Activated T-helper 17 cell treated with anti-CD3 and anti-CD28 coated beads, Interleukin-2, amount 50 U/mL, for 72 hours (primary cell): ENCODE results near the gene AGFG2. TPM values are rescaled to one million over a fixed set of nuclear protein-coding genes. Genes with fewer than 3 reads are reported as not detected.
A peak's percentile ranks its signal among the peaks of the same experiment; 100 is the strongest.

Experiments
- ATAC-seq: fragments of 150-1000 bp; cut with Tn5 transposase; replicated peaks from 2 replicates; pipeline ENCODE4 v1.10.0; 2021; ENCODE audit warnings: mild to moderate bottlenecking, moderate library complexity
- H3K27ac Mint-ChIP-seq: one replicate; pipeline ENCODE4 v1.8.0; 2022; ENCODE audit warnings: mixed read lengths
- H3K27me3 Mint-ChIP-seq: one replicate; pipeline ENCODE4 v1.8.0; 2022; ENCODE audit warnings: mixed read lengths
- H3K36me3 Mint-ChIP-seq: one replicate; pipeline ENCODE4 v1.8.0; 2022; ENCODE audit warnings: low read depth, mild to moderate bottlenecking, mixed read lengths
- H3K4me1 Mint-ChIP-seq: one replicate; pipeline ENCODE4 v1.8.0; 2022; ENCODE audit warnings: mixed read lengths
- H3K4me3 Mint-ChIP-seq: one replicate; pipeline ENCODE4 v1.8.0; 2022; ENCODE audit warnings: mild to moderate bottlenecking, mixed read lengths
- H3K9me3 Mint-ChIP-seq: one replicate; pipeline ENCODE4 v1.8.0; 2022; ENCODE audit warnings: mixed read lengths
- total RNA-seq, 2 donors: library from RNA; stranded (reverse); gene quantifications; one replicate each; pipeline ENCODE4 v1.2.3, GENCODE V29; 2022

The AGFG2 gene
- total RNA-seq, 2 donors from 2014 or later, result 48.3 to 50.7 TPM

DNA sequence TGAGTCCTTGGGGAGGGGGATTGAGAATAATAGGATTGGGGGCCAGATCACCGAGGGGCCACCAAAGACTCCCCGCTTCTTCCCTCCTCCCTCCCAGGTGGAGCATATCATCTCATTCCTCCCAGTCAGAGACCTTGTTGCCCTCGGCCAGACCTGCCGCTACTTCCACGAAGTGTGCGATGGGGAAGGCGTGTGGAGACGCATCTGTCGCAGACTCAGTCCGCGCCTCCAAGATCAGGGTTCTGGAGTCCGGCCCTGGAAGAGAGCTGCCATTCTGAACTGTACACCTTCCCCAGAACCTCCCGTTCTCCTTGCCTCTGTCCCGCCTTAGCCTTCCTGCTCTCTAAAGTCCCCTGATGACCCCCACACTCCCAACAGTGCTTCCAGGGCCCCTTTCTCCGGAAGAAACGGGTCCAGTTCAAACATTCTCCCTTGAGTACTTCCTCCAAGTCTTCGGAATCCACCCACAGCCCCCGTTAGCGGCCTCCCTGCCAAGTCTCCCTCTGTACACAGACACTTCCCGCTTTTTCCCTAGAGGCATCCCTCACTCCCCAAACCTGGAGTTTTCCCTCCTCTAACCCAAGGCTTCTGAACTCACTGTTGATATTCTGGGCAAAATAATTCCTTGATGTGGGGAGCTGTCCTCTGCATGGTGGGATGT, 51.2 kb downstream of the AGFG2 start:
- Mint-ChIP-seq H3K9me3 (no peaks in the 10 kb centered on the region), H3K27ac (no peak overlapping the region), H3K4me1 (peaks cover 3% of the 10 kb centered on the region), H3K4me3 (no peak overlapping the region), H3K27me3 (no peaks in the 10 kb centered on the region), H3K36me3 (peaks cover 8% of the 10 kb centered on the region)
- no peak for ATAC-seq

DNA sequence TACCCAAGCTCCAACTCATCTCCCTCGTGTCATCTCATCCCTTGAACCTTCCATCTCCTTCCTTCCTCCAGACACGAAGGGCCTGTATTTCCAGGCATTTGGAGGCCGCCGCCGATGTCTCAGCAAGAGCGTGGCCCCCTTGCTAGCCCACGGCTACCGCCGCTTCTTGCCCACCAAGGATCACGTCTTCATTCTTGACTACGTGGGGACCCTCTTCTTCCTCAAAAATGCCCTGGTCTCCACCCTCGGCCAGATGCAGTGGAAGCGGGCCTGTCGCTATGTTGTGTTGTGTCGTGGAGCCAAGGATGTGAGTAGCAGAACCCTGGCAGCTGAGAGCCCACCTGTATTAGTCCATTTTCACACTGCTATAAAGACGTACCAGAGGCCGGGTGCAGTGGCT, 52.6 kb downstream of the AGFG2 start:
- H3K27me3 Mint-ChIP-seq, result no peaks in the 10 kb centered on the region
- H3K4me1 Mint-ChIP-seq, result no peaks in the 10 kb centered on the region

DNA sequence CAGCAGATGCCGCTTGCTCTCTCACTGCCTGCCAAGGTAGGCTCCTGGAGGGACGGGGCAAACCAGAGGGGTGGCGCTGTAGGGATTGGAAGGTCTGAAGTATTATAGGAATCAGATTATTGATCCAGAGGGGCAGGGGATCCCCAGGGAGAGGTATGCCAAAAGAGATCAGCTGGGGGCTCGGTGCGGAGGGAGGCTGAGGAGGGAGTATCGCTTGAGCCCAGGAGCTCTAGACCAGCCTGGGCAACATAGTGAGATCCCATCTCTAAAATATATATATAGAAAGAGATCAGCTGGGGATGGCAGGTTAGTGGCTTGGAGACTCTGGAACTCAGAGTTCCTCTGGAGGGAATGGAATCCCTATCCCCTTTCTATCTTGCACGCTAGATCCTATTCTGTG, 56.2 kb downstream of the AGFG2 start:
- Mint-ChIP-seq H3K27ac (no peak overlapping the region), H3K9me3 (no peaks in the 10 kb centered on the region), H3K4me1 (no peaks in the 10 kb centered on the region), H3K27me3 (no peaks in the 10 kb centered on the region), H3K4me3 (no peak overlapping the region), H3K36me3 (no peaks in the 10 kb centered on the region)
- ATAC-seq, result no peak

More for the DNA sequence above, 52.6 kb downstream of the AGFG2 start:
- Mint-ChIP-seq H3K9me3 (no peaks in the 10 kb centered on the region), H3K27ac (no peak overlapping the region), H3K4me3 (no peak overlapping the region), H3K36me3 (no peaks in the 10 kb centered on the region)
- no peak for ATAC-seq

DNA sequence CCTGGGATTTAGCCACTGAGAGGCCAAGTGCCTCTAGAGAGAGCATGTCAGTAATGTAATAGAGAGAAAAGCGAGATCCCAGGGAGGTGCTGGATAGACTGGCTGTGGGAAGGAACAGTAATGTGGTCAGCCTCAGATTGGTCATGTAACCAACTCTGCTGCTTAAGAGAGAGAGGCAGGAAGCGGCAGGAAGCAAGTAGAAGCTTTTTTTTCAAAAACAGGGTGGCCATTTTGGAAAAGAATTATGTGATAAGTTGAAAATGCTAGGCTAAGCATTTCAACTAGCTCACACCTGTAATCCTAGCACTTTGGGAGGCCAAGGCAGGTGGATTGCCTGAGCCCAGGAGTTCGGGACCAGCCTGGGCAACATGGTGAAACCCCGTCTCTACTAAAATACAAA, 59.4 kb downstream of the AGFG2 start:
- Mint-ChIP-seq H3K27ac (no peak overlapping the region), H3K9me3 (no peaks in the 10 kb centered on the region), H3K27me3 (no peaks in the 10 kb centered on the region), H3K36me3 (no peaks in the 10 kb centered on the region), H3K4me1 (no peaks in the 10 kb centered on the region), H3K4me3 (no peak overlapping the region)
- ATAC-seq, result no peak

DNA sequence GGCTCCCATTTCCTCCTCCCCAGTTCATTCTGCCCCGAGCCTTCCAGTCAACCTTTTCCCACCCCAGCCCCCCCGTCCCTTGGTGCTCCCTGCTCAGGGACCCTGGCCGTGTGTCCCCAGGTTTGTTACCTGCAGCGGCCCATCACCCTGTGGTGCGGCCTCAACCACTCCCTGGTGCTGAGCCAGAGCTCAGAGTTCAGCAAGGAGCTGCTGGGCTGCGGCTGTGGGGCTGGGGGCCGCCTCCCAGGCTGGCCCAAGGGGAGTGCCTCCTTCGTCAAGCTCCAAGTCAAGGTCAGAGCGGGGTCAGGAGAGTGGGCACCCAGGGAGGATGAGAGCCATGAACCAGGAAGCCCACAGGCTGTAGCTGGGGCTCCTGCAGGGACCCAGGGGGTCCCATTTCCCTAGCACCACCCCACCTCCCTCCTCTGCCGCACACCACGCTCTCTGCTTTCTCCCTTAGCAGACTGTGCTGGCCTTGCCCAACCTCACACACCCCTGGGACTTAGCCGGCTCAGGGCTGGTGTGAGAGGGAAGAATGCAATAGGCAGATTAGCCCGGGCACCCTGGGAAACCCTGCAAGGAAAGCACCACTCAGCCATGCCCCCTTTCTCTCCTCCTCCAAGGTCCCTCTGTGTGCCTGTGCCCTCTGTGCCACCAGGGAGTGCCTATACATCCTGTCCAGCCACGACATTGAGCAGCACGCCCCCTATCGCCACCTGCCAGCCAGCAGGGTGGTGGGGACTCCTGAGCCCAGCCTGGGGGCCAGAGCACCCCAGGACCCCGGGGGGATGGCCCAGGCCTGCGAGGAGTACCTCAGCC, 61.1 kb downstream of the AGFG2 start:
- Mint-ChIP-seq H3K27ac (no peak overlapping the region), H3K4me1 (peaks cover 4% of the 10 kb centered on the region), H3K27me3 (no peaks in the 10 kb centered on the region), H3K4me3 (no peak overlapping the region), H3K36me3 (no peaks in the 10 kb centered on the region), H3K9me3 (no peaks in the 10 kb centered on the region)
- no peak for ATAC-seq

DNA sequence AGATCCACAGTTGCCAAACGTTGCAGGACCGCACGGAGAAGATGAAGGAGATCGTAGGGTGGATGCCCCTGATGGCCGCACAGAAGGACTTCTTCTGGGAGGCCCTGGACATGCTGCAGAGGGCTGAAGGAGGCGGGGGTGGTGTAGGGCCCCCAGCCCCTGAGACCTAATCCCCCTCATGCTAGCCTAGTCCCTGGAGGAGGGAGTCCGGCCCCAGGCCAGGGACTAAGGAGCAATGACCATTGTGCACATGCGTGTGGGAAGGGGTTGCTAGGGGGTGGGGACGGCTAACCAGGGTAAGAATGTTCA, 61.7 kb downstream of the AGFG2 start:
- H3K4me3 Mint-ChIP-seq, result no peak overlapping the region
- ATAC-seq, result no peak
- H3K27me3 Mint-ChIP-seq, result no peaks in the 10 kb centered on the region
- no peaks in the 10 kb centered on the region for H3K9me3 Mint-ChIP-seq
- no peak overlapping the region for H3K27ac Mint-ChIP-seq
- peaks cover 4% of the 10 kb centered on the region for H3K4me1 Mint-ChIP-seq
- H3K36me3 Mint-ChIP-seq, result no peaks in the 10 kb centered on the region

DNA sequence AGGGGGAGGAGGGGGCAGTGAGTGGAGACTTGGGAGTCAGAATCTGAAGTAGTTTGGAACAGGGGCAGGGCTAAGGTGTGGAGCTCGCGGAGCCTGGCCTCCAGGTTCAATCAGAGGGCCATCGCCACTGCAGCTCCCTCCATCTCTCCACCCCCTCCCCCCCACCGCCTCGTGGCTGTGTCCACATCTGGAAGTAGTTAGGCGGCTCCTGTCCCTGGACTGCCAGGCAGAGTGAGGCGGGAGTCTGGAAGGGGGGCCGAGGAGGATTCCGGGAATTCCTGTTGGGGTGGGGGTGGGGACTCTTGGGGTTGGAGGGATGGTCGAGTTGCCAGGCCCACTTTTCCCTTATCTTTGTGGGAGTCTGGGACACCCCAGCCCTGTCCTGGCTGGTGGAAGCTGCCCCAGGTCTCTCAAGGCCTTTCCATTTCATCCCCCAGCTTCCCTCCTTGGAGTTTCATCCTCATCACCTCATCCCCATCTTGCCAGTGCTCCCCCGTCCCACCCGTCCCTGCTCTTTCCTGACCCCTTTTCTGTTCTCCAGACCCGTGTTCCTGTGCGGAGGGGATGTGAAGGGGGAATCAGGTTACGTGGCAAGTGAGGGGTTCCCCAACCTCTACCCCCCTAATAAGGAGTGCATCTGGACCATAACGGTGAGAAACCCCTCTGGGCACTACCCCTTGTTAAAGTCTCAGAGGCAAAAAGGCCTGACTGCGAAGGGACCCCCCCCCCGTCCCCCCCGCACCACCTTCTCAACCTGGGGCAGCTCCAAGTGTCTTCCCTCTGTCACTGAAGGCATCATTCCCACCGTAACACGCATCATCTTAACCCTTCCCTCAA, 64.1 kb downstream of the AGFG2 start:
- Mint-ChIP-seq H3K27ac (peak overlapping the region; percentile 71), H3K36me3 (no peaks in the 10 kb centered on the region), H3K4me1 (peaks cover 4% of the 10 kb centered on the region), H3K4me3 (peak overlapping the region; percentile 86), H3K27me3 (no peaks in the 10 kb centered on the region), H3K9me3 (no peaks in the 10 kb centered on the region)
- no peak for ATAC-seq

DNA sequence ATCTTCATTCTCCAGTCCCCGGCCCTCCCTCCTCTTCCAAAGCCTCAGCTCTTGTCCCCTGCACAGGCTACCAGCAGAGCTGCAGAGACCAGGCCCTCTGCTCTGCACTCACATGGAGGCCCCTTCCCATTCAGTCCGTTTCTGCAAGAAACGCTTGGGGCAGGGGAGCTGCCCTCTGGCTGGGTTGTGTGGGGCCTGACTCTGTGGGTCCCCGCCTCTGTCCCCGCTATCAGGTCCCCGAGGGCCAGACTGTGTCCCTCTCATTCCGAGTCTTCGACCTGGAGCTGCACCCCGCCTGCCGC, 64.7 kb downstream of the AGFG2 start:
- peak; percentile 18 for ATAC-seq
- H3K4me1 Mint-ChIP-seq, result peaks cover 4% of the 10 kb centered on the region
- H3K36me3 Mint-ChIP-seq, result no peaks in the 10 kb centered on the region
- H3K9me3 Mint-ChIP-seq, result no peaks in the 10 kb centered on the region
- no peaks in the 10 kb centered on the region for H3K27me3 Mint-ChIP-seq
- H3K27ac Mint-ChIP-seq, result peak overlapping the region; percentile 71
- peak overlapping the region; percentile 86 for H3K4me3 Mint-ChIP-seq

DNA sequence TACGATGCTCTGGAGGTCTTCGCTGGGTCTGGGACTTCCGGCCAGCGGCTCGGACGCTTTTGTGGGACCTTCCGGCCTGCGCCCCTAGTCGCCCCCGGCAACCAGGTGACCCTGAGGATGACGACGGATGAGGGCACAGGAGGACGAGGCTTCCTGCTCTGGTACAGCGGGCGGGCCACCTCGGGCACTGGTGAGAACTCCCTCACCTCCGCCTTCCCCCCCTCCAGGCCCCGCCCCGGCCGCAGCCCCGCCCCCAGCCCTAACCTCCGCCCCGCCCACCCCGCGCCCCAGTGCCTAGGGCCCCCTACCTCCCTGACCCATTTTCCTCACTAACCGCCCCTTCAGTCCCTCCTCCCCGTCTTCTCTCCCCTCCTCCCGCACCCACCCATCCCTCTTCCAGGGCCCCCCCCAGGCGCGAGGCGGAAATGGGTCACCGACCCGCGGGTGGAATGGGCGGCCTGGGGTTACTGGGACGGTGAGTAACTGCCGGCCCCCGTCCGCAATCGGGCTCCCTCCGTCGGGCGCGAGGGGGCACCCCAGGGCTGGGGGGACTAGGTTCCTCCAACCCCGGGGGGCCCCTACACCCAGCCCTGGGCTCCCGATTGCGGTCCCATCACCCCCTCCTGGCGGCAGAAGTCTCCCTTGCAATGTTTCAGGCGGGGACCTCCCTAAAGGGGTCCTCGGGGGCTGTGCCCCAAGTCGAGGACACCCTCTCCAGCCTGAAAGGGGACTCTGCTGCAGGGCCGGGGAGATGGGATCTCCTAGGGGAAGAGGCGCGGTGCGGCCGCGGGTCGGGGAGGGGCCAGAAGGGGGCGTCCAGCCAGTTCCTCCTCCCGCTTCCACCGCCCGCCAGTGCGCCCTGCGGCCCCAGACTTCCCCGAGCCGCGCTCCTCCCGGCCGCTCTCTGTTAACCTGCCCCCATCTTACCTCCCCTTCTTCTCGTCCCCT, 65.3 kb downstream of the AGFG2 start:
- ATAC-seq, result peak; percentile 72
- peaks cover 4% of the 10 kb centered on the region for H3K4me1 Mint-ChIP-seq
- no peaks in the 10 kb centered on the region for H3K9me3 Mint-ChIP-seq
- no peaks in the 10 kb centered on the region for H3K27me3 Mint-ChIP-seq
- H3K36me3 Mint-ChIP-seq, result no peaks in the 10 kb centered on the region
- H3K27ac Mint-ChIP-seq, result peak overlapping the region; percentile 71
- H3K4me3 Mint-ChIP-seq, result peak overlapping the region; percentile 86

DNA sequence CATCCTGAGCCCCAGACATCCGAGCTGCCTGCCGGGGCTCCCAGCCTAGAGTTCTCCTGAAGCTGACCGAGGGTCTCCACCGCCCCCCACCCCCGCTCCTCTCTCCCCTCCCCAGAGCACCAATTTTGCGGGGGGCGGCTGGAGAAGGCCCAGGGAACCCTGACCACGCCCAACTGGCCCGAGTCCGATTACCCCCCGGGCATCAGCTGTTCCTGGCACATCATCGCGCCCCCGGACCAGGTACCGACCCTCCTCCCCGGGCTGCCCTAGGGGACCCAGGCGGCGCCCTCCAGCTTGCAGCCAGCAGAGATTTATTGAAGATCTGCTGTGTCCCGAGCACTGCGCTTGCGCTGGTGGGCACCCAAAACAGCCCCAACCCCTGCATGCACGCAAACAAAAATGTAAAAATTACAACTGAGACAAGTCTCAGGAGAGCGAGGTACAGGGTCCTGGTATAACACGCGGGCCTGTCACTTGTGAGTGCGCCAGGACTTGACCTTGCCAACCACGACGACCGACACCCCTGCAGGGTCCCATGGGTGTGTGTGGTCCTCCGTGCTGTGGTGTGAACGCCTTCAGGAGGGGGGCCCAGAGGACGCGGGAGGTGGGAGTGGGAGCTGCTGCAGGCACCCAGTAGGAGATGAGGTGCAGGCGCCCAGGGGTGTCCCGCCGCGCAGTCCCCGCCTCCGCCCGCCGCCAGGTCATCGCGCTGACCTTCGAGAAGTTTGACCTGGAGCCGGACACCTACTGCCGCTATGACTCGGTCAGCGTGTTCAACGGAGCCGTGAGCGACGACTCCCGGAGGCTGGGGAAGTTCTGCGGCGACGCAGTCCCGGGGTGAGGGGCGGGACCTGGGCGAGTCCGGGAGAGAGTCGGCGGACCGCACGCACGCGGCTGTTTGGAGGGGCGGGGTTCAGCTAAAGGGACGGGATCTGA, 66.2 kb downstream of the AGFG2 start:
- H3K27ac Mint-ChIP-seq, result no peak overlapping the region
- peak overlapping the region; percentile 86 for H3K4me3 Mint-ChIP-seq
- peaks cover 4% of the 10 kb centered on the region for H3K4me1 Mint-ChIP-seq
- no peaks in the 10 kb centered on the region for H3K36me3 Mint-ChIP-seq
- H3K9me3 Mint-ChIP-seq, result no peaks in the 10 kb centered on the region
- peak; percentile 46 for ATAC-seq
- no peaks in the 10 kb centered on the region for H3K27me3 Mint-ChIP-seq

DNA sequence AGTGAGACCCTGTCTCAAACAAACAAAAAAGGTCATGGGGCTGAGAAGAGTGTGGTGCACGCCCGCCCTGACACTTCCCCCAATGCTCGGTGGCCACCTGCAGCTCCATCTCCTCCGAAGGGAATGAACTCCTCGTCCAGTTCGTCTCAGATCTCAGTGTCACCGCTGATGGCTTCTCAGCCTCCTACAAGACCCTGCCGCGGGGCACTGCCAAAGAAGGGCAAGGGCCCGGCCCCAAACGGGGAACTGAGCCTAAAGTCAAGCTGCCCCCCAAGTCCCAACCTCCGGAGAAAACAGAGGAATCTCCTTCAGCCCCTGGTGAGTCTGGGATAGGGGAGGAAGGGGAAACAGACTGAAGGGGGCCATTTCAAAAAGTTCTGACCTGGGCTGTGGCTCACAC, 67.3 kb downstream of the AGFG2 start:
- Mint-ChIP-seq H3K9me3 (no peaks in the 10 kb centered on the region), H3K4me1 (peaks cover 4% of the 10 kb centered on the region), H3K27ac (no peak overlapping the region), H3K27me3 (no peaks in the 10 kb centered on the region), H3K36me3 (no peaks in the 10 kb centered on the region), H3K4me3 (peak overlapping the region; percentile 86)
- ATAC-seq, result no peak

DNA sequence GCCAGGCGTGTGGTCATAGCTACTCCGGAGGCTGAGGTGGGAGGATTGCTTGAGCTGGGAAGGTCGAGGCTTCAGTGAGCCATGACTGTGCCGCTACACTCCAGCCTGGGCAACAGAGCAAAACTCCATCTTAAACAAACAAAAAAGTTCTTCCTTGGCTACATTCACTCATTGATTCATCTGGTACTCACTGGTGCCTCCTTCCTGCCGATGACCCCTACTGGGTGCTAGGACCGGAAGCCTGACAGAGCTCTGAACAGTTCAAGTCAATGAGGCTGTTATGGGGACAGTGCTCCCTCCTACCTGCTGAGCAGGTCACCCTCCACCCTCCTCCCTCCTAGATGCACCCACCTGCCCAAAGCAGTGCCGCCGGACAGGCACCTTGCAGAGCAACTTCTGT, 68.1 kb downstream of the AGFG2 start:
- peaks cover 5% of the 10 kb centered on the region for H3K36me3 Mint-ChIP-seq
- H3K27ac Mint-ChIP-seq, result no peak overlapping the region
- no peaks in the 10 kb centered on the region for H3K9me3 Mint-ChIP-seq
- H3K27me3 Mint-ChIP-seq, result no peaks in the 10 kb centered on the region
- peaks cover 4% of the 10 kb centered on the region for H3K4me1 Mint-ChIP-seq
- no peak overlapping the region for H3K4me3 Mint-ChIP-seq
- no peak for ATAC-seq

DNA sequence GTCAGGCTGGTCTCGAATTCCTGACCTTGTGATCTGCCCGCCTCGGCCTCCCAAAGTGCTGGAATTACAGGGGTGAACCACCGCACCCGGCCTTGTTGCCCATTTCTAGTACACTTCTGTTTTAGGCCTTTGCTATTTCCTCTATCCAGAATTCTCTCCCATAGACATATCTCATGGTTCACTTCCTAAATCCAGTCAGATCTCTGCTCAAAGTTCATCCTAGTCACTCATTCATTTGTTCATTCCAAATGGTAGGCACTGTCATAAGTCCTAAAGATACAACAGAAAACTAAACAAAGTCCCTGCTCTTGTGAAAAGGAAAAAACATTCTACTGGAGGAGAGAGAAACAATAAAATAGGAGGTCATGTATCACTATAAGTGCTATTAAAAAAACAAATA, 71.0 kb downstream of the AGFG2 start:
- no peak overlapping the region for H3K27ac Mint-ChIP-seq
- H3K9me3 Mint-ChIP-seq, result no peaks in the 10 kb centered on the region
- H3K4me3 Mint-ChIP-seq, result peak overlapping the region; percentile 92

More for the DNA sequence above, 71.0 kb downstream of the AGFG2 start:
- H3K4me1 Mint-ChIP-seq, result peaks cover 6% of the 10 kb centered on the region
- ATAC-seq, result no peak
- peaks cover 6% of the 10 kb centered on the region for H3K36me3 Mint-ChIP-seq
- no peaks in the 10 kb centered on the region for H3K27me3 Mint-ChIP-seq
